SU-DHL-6 (cell line): Measurements from ENCODE around the gene FRY.

Experiments used
- CTCF ChIP-seq: fragments of 200-600 bp; sonication (generic); IDR thresholded peaks from one replicate; pipeline ENCODE4 v1.5.1; 2017; ENCODE audit warnings: antibody characterized with exemption, mild to moderate bottlenecking, low read length, moderate library complexity; ENCODE audit not compliant: insufficient read depth, poor library complexity, severe bottlenecking
- EZH2phosphoT487 ChIP-seq: fragments of 200-600 bp; sonication (generic), shearing (Covaris generic); conservative IDR thresholded peaks from 2 replicates; pipeline ENCODE4 v1.6.1; 2018; ENCODE audit warnings: mild to moderate bottlenecking, antibody characterized with exemption, low read length, moderate library complexity, mixed read lengths

GRCh38 chr13:32087955-32088747, 56.6 kb downstream of the FRY start:
- no peak for TF ChIP-seq CTCF
- no peak for TF ChIP-seq EZH2phosphoT487
